OCI-LY3 (cell line): Measurements from ENCODE around the gene AGBL1.

Source experiments
- H2AFZ ChIP-seq: fragments of 200-600, 300-600 bp; shearing (Covaris generic); 2 replicates; pipeline ENCODE4 v1.6.0; 2014; ENCODE audit warnings: antibody characterized with exemption, low read depth, low read length
- H3K27ac ChIP-seq: fragments of 200-600, 300-600 bp; sonication (generic); 2 replicates; pipeline ENCODE4 v1.5.1; 2014; ENCODE audit warnings: mild to moderate bottlenecking, low read length, moderate library complexity, mixed read lengths
- H3K27me3 ChIP-seq: fragments of 200-600, 300-600 bp; sonication (generic); 2 replicates; pipeline ENCODE4 v1.6.1; 2014; ENCODE audit warnings: low read depth, low read length, mixed read lengths
- H3K36me3 ChIP-seq: fragments of 200-600, 300-600 bp; sonication (generic); replicated peaks from 2 replicates; pipeline ENCODE3; 2014; ENCODE audit warnings: low read depth, low read length, mixed read lengths
- H3K4me1 ChIP-seq: fragments of 300-600, 200-600 bp; sonication (generic); 2 replicates; pipeline ENCODE4 v1.6.1; 2014; ENCODE audit warnings: low read length, mixed read lengths
- H3K4me2 ChIP-seq: fragments of 200-600, 300-600 bp; sonication (generic); 2 replicates; pipeline ENCODE4 v1.6.1; 2014; ENCODE audit warnings: low read length, mixed read lengths
- H3K4me3 ChIP-seq: fragments of 300-600, 200-600 bp; sonication (generic); 2 replicates; pipeline ENCODE4 v1.5.1; 2014; ENCODE audit warnings: antibody characterized with exemption, mild to moderate bottlenecking, low read length, moderate library complexity
- H3K79me2 ChIP-seq: fragments of 300-600, 200-600 bp; shearing (Covaris generic); 2 replicates; pipeline ENCODE4 v1.6.1; 2014; ENCODE audit warnings: mild to moderate bottlenecking, low read length, mixed read lengths
- H3K9ac ChIP-seq: fragments of 300-600, 200-600 bp; shearing (Covaris generic); 2 replicates; pipeline ENCODE4 v1.6.0; 2014; ENCODE audit warnings: mild to moderate bottlenecking, low read length, moderate library complexity
- H3K9me3 ChIP-seq: fragments of 200-600, 300-600 bp; shearing (Covaris generic); 2 replicates; pipeline ENCODE4 v1.6.1; 2014; ENCODE audit warnings: low read length, mixed read lengths; ENCODE audit not compliant: insufficient read depth
- H4K20me1 ChIP-seq: fragments of 200-600, 300-600 bp; sonication (generic); 2 replicates; pipeline ENCODE4 v1.6.1; 2016; ENCODE audit warnings: low read length, mixed read lengths; ENCODE audit not compliant: insufficient read depth
- EZH2phosphoT487 ChIP-seq: fragments of 200-600 bp; shearing (Covaris generic); IDR thresholded peaks from 2 replicates; pipeline ENCODE4 v1.6.1; 2018; ENCODE audit warnings: antibody characterized with exemption, mixed run types, low read depth
- TF ChIP-seq, protein P1 (sequence below): fragments of 200-600, 300-600 bp; sonication (generic); IDR thresholded peaks from 2 replicates; pipeline ENCODE4 v1.5.1; 2014; ENCODE audit warnings: antibody characterized with exemption, low read length, low read depth

Gene AGBL1

DNA sequence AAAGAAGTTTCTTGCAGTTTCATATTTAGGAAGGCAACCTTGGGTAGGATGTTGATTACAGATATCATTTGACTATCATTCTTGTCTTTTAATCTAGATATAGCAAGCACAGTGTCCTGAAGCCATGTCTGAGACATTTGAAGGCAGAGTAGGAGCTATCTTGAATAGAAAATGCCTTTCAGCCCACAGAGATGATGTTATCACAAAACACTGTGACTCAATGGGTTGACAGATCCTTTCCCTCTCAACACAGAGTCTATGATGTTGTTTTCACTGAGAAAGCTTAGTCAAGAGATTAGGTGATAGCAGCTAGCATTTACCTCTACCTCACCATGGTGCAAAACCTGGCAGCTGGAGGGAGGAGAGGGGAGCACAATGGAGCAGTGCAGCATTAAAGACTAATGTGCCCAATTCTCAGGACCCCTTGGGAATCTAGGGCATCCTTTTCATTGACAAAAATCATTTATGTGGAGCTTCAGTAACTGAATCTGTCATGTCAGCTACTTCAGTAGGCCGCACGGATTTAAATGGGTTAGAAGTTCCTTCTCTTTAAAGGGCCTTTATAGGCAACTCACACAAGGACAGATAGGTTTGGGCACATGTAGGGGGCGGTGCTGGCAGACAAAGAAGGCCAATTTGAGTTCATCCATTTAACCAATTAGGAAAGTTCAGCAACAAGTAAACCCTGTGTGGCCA, 121.8 kb downstream of the AGBL1 start:
- no peaks in the 10 kb centered on the region for H3K9me3 ChIP-seq
- H3K79me2 ChIP-seq = no peaks in the 10 kb centered on the region
- H3K27ac ChIP-seq = no peak overlapping the region
- no peaks in the 10 kb centered on the region for H3K27me3 ChIP-seq
- no peak overlapping the region for H3K9ac ChIP-seq
- no peaks in the 10 kb centered on the region for H4K20me1 ChIP-seq
- TF ChIP-seq, protein P1, sequence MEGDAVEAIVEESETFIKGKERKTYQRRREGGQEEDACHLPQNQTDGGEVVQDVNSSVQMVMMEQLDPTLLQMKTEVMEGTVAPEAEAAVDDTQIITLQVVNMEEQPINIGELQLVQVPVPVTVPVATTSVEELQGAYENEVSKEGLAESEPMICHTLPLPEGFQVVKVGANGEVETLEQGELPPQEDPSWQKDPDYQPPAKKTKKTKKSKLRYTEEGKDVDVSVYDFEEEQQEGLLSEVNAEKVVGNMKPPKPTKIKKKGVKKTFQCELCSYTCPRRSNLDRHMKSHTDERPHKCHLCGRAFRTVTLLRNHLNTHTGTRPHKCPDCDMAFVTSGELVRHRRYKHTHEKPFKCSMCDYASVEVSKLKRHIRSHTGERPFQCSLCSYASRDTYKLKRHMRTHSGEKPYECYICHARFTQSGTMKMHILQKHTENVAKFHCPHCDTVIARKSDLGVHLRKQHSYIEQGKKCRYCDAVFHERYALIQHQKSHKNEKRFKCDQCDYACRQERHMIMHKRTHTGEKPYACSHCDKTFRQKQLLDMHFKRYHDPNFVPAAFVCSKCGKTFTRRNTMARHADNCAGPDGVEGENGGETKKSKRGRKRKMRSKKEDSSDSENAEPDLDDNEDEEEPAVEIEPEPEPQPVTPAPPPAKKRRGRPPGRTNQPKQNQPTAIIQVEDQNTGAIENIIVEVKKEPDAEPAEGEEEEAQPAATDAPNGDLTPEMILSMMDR = no peak
- no peak for TF ChIP-seq EZH2phosphoT487
- no peak overlapping the region for H3K4me2 ChIP-seq
- H3K4me3 ChIP-seq = no peak overlapping the region
- H3K36me3 ChIP-seq = no peaks in the 10 kb centered on the region
- H3K4me1 ChIP-seq = no peaks in the 10 kb centered on the region
- H2AFZ ChIP-seq = no peak overlapping the region

DNA sequence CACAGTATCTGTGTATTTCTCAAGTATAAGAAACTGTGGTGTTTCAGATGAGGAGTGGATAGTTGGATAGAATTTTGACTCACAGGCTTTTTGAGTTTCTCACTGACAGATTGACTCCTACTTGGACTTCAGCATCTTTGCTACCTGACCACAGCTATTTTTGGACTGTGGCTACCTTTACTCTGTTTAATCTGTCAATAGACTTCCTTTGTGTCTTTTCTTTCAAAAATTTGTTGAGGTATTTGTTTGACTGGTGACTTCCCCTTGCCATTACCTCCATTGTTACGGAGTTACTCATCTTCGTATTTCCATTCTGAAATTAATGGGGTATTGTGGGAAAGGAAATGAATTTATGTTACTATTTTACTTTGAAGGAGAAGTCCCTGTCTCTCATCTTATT, 123.8 kb downstream of the AGBL1 start:
- no peaks in the 10 kb centered on the region for H4K20me1 ChIP-seq
- no peaks in the 10 kb centered on the region for H3K79me2 ChIP-seq
- H3K9ac ChIP-seq = no peak overlapping the region
- H3K27ac ChIP-seq = no peak overlapping the region
- H3K4me2 ChIP-seq = no peak overlapping the region
- no peaks in the 10 kb centered on the region for H3K36me3 ChIP-seq
- H3K9me3 ChIP-seq = no peaks in the 10 kb centered on the region
- no peak for TF ChIP-seq EZH2phosphoT487
- TF ChIP-seq, protein P1 = no peak
- no peak overlapping the region for H2AFZ ChIP-seq
- no peaks in the 10 kb centered on the region for H3K4me1 ChIP-seq
- H3K4me3 ChIP-seq = no peak overlapping the region
- no peaks in the 10 kb centered on the region for H3K27me3 ChIP-seq

DNA sequence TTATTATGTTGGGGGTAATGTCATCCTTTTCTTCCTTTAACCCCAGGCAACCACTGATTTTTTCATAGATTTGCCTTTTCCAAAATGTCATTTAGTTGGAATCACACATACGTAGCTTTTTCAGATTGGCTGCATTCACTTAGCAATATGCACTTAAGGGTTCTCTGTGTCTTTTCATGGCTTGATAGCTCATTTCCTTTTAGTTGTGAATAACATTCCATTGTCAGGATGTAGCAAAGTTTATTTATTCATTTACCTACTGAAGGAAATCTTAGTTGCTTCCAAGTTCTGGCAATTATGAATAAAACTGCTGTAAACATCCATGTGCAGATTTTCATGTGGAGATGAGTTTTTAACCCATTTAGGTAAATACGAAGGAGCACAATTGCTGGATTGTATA, 125.4 kb downstream of the AGBL1 start:
- Histone ChIP-seq H3K79me2 (no peaks in the 10 kb centered on the region), H4K20me1 (no peaks in the 10 kb centered on the region), H3K4me3 (no peak overlapping the region), H3K9me3 (no peaks in the 10 kb centered on the region), H3K4me1 (no peaks in the 10 kb centered on the region), H3K4me2 (no peak overlapping the region), H3K9ac (no peak overlapping the region), H3K36me3 (no peaks in the 10 kb centered on the region), H3K27ac (no peak overlapping the region), H2AFZ (no peak overlapping the region), H3K27me3 (no peaks in the 10 kb centered on the region)
- TF ChIP-seq EZH2phosphoT487 = no peak
- TF ChIP-seq, protein P1 = no peak

DNA sequence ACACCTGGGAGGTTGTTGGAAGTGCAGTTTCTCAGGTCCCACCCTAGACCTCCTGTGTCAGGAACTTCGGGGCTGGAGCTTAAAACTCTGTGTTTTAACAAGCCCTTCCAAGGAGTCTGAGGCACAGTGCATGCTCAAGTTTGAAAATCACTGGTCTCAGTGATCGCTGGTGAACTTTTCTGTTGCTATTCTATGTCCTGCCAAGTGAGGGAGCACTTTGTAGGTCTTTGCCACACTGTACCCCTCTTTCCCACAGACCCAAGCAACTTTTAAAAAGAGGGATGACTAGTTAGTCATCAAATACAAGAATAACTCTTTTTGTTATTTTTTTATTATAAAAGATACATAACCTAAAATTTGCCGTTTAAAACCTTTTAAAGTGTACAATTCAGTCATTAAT, 133.7 kb downstream of the AGBL1 start:
- no peak overlapping the region for H2AFZ ChIP-seq

More for the DNA sequence above, 133.7 kb downstream of the AGBL1 start:
- Histone ChIP-seq H3K79me2 (no peaks in the 10 kb centered on the region), H3K4me2 (no peak overlapping the region), H4K20me1 (no peaks in the 10 kb centered on the region), H3K36me3 (no peaks in the 10 kb centered on the region), H3K4me3 (no peak overlapping the region), H3K9me3 (no peaks in the 10 kb centered on the region), H3K9ac (no peak overlapping the region), H3K27ac (no peak overlapping the region), H3K4me1 (no peaks in the 10 kb centered on the region; the same call in 1 of the 2 replicates), H3K27me3 (no peaks in the 10 kb centered on the region)
- TF ChIP-seq EZH2phosphoT487 = no peak
- TF ChIP-seq, protein P1 = peak; percentile 36
